Smooth muscle cell (in vitro differentiated cells): ENCODE measurements around the gene QSOX2. TPM values are rescaled to one million over a fixed set of nuclear protein-coding genes. Genes with fewer than 3 reads are reported as not detected.

Experiments
- DNase-seq: peaks from one replicate; lab custom pipeline; 2025; ENCODE audit not compliant: unreplicated experiment; lab: John Stamatoyannopoulos, UW
- H2AFZ ChIP-seq: fragments of 200-600 bp; sonication (generic); 2 replicates; pipeline ENCODE4 v1.6.0; 2016; ENCODE audit warnings: antibody characterized with exemption, low read depth, mild to moderate bottlenecking
- H3F3A ChIP-seq: fragments of 200-600 bp; sonication (generic); 2 replicates; pipeline ENCODE4 v1.6.0; 2017; ENCODE audit warnings: antibody characterized with exemption, low read depth
- H3K27ac ChIP-seq: fragments of 200-600 bp; sonication (generic); 2 replicates; pipeline ENCODE4 v1.5.1; 2016; ENCODE audit warnings: low read depth, mild to moderate bottlenecking
- H3K27me3 ChIP-seq: fragments of 200-600 bp; sonication (generic); 2 replicates; pipeline ENCODE4 v1.6.1; 2016; ENCODE audit warnings: low read depth, mild to moderate bottlenecking
- H3K36me3 ChIP-seq: fragments of 200-600 bp; sonication (generic); 2 replicates; pipeline ENCODE4 v1.5.1; 2016; ENCODE audit warnings: low read depth
- H3K4me1 ChIP-seq: fragments of 200-600 bp; sonication (generic); 2 replicates; pipeline ENCODE4 v1.5.1; 2016; ENCODE audit warnings: low read depth
- H3K4me2 ChIP-seq: fragments of 200-600 bp; sonication (generic); 2 replicates; pipeline ENCODE4 v1.6.0; 2016; ENCODE audit warnings: mild to moderate bottlenecking
- H3K4me3 ChIP-seq: fragments of 200-600 bp; sonication (generic); 2 replicates; pipeline ENCODE4 v1.5.1; 2016; ENCODE audit warnings: mild to moderate bottlenecking
- H3K79me2 ChIP-seq: fragments of 200-600 bp; sonication (generic); 2 replicates; pipeline ENCODE4 v1.6.0; 2016; ENCODE audit warnings: low read depth, mild to moderate bottlenecking
- H3K9ac ChIP-seq: fragments of 200-600 bp; sonication (generic); 2 replicates; pipeline ENCODE4 v1.6.0; 2016; ENCODE audit warnings: low read depth
- H3K9me3 ChIP-seq: fragments of 200-600 bp; sonication (generic); replicated peaks from 2 replicates; pipeline ENCODE4 v1.5.1; 2016; ENCODE audit warnings: low read depth
- H4K20me1 ChIP-seq: fragments of 200-600 bp; sonication (generic); 2 replicates; pipeline ENCODE4 v1.6.0; 2016; ENCODE audit warnings: low read depth
- WGBS: methylation state at CpG from one replicate; pipeline ENCODE4 v1.1.7; 2016; ENCODE audit warnings: low lambda C conversion rate; 5-methylcytosine and 5-hydroxymethylcytosine counted together
- polyA plus RNA-seq: library from polyadenylated mRNA; unstranded; fragments of >200 nt; fragmentation: Nextera tagmentation; extraction: Ambion mirVana; gene quantifications from 2 replicates; pipeline ENCODE4 v1.2.1, GENCODE V29; 2016
- total RNA-seq: library from RNA; depleted of rRNA; stranded (reverse); fragments of >200 nt; gene quantifications from 2 replicates; pipeline ENCODE4 v1.2.3, GENCODE V29; 2014
- TF ChIP-seq, protein P1 (sequence below): fragments of 200-600 bp; sonication (generic); IDR thresholded peaks from 2 replicates; pipeline ENCODE4 v1.5.1; 2017; ENCODE audit warnings: borderline replicate concordance, mild to moderate bottlenecking, antibody characterized with exemption; ENCODE audit not compliant: insufficient read depth, poor library complexity, severe bottlenecking

Gene QSOX2
- total and polyA plus RNA-seq, 2 experiments from 2014 or later = 1.9 to 8.7 TPM

DNA sequence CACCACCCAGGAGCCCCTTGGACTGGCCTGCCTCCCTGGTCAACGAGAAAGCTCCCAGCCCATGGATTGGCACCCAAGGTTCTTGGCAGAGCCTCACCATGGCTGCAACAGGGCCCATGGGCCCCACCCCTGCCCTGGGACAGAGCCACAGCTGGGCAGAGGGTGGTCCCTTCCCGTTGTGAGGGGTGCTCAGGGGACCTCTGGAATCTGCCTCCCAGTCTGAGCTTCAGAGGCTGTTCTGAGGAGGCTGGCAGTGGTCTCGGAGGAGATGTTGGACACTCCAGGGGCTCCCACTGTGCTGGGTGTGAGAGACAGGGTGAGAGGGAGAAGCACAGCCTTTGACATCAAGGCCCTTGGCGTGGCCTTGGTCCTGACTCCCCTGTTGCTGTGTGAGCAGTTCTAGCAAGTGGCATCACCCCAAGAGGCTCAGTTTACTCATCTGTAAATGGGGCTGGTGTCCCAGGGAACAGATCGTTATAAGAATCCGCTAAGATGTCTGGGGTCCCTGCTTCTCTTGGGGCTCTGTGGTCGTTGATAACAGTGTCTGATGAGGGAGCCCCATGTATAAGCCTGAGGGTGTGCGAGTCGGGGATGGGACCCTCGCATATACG, 73.7 kb downstream of the QSOX2 start:
- no peaks in the 10 kb centered on the region for H4K20me1 ChIP-seq
- peaks cover 21% of the 10 kb centered on the region for H3K4me1 ChIP-seq
- no peak overlapping the region for H3K4me3 ChIP-seq
- H3F3A ChIP-seq = no peaks in the 10 kb centered on the region
- no peaks in the 10 kb centered on the region for H3K36me3 ChIP-seq
- TF ChIP-seq, protein P1, sequence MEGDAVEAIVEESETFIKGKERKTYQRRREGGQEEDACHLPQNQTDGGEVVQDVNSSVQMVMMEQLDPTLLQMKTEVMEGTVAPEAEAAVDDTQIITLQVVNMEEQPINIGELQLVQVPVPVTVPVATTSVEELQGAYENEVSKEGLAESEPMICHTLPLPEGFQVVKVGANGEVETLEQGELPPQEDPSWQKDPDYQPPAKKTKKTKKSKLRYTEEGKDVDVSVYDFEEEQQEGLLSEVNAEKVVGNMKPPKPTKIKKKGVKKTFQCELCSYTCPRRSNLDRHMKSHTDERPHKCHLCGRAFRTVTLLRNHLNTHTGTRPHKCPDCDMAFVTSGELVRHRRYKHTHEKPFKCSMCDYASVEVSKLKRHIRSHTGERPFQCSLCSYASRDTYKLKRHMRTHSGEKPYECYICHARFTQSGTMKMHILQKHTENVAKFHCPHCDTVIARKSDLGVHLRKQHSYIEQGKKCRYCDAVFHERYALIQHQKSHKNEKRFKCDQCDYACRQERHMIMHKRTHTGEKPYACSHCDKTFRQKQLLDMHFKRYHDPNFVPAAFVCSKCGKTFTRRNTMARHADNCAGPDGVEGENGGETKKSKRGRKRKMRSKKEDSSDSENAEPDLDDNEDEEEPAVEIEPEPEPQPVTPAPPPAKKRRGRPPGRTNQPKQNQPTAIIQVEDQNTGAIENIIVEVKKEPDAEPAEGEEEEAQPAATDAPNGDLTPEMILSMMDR = no peak
- H3K79me2 ChIP-seq = no peaks in the 10 kb centered on the region
- 77% methylated on average over 11 of the region's 11 CpGs for WGBS
- no peak overlapping the region for H3K27ac ChIP-seq
- no peaks in the 10 kb centered on the region for H3K9me3 ChIP-seq
- H2AFZ ChIP-seq = no peak overlapping the region
- no peak overlapping the region for H3K4me2 ChIP-seq
- peaks cover 6% of the 10 kb centered on the region for H3K27me3 ChIP-seq
- DNase-seq = no peak
- no peak overlapping the region for H3K9ac ChIP-seq

DNA sequence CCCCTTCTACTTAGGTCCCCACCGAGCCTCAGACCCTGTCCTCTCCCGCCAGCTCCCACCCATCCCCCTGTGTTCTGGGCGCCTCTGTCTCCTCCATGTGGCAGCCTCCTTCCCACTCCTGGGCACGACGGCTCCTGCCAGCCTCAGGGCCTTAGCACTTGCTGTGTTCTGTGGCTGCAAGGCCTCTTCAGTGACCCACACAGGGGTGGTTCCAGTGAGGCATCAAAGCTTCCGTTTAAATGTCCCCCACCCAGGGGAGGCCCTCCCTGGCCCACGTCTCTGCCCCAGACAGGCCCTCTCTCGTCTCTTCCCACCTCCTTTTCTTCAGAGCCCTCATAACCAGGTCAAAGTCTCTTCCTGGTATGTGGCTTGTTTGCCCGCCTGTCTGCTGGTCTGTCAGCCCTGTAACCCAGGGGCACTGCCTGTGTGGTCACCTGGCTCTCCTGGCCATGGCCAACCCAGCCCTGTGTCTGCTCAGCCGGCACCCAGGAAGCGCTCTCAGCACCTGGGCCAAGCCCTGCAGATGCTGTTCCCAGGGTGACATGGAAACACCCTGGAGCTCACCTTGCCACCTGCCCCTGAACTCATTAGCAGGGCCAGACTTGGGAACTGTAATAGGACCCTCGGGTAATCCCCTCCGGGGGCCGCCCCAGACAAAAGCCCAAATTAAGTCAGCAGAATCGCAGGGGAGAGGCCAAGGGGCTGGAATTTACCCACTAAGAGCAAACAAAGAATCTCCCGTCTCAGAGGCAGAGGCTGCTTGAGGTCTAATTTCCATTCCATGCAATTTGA, 74.4 kb downstream of the QSOX2 start:
- 54% methylated on average over 15 of the region's 16 CpGs for WGBS
- Histone ChIP-seq H3K79me2 (no peaks in the 10 kb centered on the region), H3K4me1 (peaks cover 21% of the 10 kb centered on the region), H3K9ac (no peak overlapping the region), H3K27ac (no peak overlapping the region), H3K4me3 (no peak overlapping the region), H3F3A (no peaks in the 10 kb centered on the region), H3K27me3 (peaks cover 6% of the 10 kb centered on the region), H2AFZ (no peak overlapping the region), H3K9me3 (no peaks in the 10 kb centered on the region), H4K20me1 (no peaks in the 10 kb centered on the region), H3K36me3 (no peaks in the 10 kb centered on the region), H3K4me2 (no peak overlapping the region)
- TF ChIP-seq, protein P1 = no peak
- DNase-seq = no peak

DNA sequence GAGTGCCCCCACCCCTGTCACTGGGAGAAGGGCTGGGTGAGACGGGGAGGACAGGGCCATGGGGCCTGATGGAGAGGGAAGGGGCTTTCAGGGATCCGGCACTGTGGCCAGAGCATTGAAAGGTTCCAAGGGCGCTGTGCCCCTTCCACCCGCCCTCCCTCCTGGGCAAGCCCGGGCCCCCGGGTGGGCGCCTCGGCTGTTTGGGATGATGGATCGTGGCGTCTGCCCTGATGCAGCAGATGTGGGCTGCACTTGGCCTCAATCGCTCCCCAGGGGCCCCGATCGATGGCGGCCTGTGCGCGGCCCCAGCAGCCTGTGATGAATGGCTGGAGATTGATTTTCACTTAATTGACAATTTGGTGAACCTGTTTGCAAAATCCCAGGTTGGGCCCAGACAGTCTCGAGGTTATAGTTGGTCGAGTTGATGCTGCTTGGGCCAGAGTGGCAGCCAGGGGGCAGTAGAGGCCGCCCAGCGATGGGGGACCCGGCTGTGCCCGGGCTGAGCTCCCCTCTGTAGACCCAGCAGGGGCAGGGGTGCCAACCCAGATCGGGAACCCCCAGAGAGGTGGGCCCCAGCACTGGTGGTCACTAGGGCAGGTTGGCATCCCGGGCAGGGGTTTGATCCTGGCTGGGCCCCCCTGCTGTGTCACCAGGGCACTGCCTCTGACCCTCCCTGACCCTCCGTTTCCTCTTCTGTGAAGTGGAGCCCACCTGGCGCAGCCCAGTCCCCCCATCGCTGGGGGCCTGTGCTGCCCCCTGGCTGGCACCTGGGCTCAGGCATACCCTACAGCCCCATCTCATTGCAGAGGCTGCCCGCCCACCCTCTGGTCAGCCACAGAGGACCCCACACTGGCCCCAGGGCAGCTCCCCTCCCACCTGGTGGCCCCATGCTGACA, 75.4 kb downstream of the QSOX2 start:
- no peaks in the 10 kb centered on the region for H4K20me1 ChIP-seq
- TF ChIP-seq, protein P1 = peak; percentile 66
- no peaks in the 10 kb centered on the region for H3K9me3 ChIP-seq
- H3K4me1 ChIP-seq = peaks cover 12% of the 10 kb centered on the region
- no peaks in the 10 kb centered on the region for H3K79me2 ChIP-seq
- peaks cover 6% of the 10 kb centered on the region for H3K27me3 ChIP-seq
- H3K4me2 ChIP-seq = no peak overlapping the region
- no peak overlapping the region for H3K27ac ChIP-seq
- no peak overlapping the region for H3K9ac ChIP-seq
- no peaks in the 10 kb centered on the region for H3K36me3 ChIP-seq
- no peaks in the 10 kb centered on the region for H3F3A ChIP-seq
- H2AFZ ChIP-seq = no peak overlapping the region
- WGBS = 64% methylated on average over 27 of the region's 28 CpGs
- no peak for DNase-seq
- H3K4me3 ChIP-seq = no peak overlapping the region
